Gastrocnemius medialis (tissue), 4 donors: ENCODE data around the gene HUNK. TPM values are rescaled to one million over a fixed set of nuclear protein-coding genes. Genes with fewer than 3 reads are reported as not detected.

ENCODE experiments used
- ATAC-seq, 2 donors: fragments of 150-250 bp; one replicate each; pipeline ENCODE4 v1.9.1; 2016
- DNase-seq, 2 donors: peaks; one replicate each; pipeline ENCODE4 v3.0.0-alpha.2; 2019
- H3K27ac ChIP-seq, 4 donors: fragments of 200-600 bp; sonication (generic); 1 replicate in 1 of 4; 2 replicates in 3 of 4; pipeline ENCODE4 v1.5.1; 2016 to 2018; ENCODE audit warnings: mild to moderate bottlenecking in 2 of 4, moderate library complexity in 1 of 4
- H3K27me3 ChIP-seq, 3 donors: fragments of 200-600 bp; sonication (generic) in 2 of 3; 1 replicate in 1 of 3; 2 replicates in 2 of 3; pipeline versions ENCODE4 v1.5.1 to v1.6.0; 2016 to 2019; ENCODE audit warnings: mild to moderate bottlenecking in 1 of 3, moderate library complexity in 1 of 3
- H3K36me3 ChIP-seq, 2 donors: fragments of 200-600 bp; sonication (generic) in 1 of 2; one replicate each; pipeline ENCODE4 v1.5.1; 2017 to 2018
- H3K4me1 ChIP-seq, 2 donors: fragments of 200-600 bp; sonication (generic) in 1 of 2; one replicate each; pipeline ENCODE4 v1.5.1; 2016 to 2017; ENCODE audit warnings: mild to moderate bottlenecking in 2 of 2
- H3K4me3 ChIP-seq, 4 donors: fragments of 200-600 bp; sonication (generic) in 3 of 4; 1 replicate in 1 of 4; 2 replicates in 3 of 4; pipeline ENCODE4 v1.5.1; 2016 to 2019; ENCODE audit warnings: mild to moderate bottlenecking in 2 of 4
- H3K9me3 ChIP-seq, 3 donors: fragments of 200-600 bp; sonication (generic) in 2 of 3; 1 replicate in 1 of 3; 2 replicates in 2 of 3; pipeline ENCODE4 v1.5.1; 2016 to 2019
- POLR2A ChIP-seq, 2 donors: fragments of 450-650 bp; IDR thresholded peaks; one replicate each; pipeline ENCODE4 v1.6.1; 2017; ENCODE audit warnings: antibody characterized with exemption in 2 of 2, mild to moderate bottlenecking in 2 of 2, moderate library complexity in 2 of 2
- in situ Hi-C, 4 donors: fragments of 200-750 bp; cut with MboI; loops; one replicate each; pipeline versions ENCODE4 v1.15.0 to v1.8.0; 2017; ENCODE audit warnings: low sequenced_read_pairs in 4 of 4
- intact Hi-C: fragments of 100-400 bp; cut with DNase I; formaldehyde crosslinking; loops from one replicate; pipeline ENCODE4 v1.15.1; 2023; ENCODE audit warnings: low total_unique reads
- total RNA-seq, 4 donors: library from RNA; depleted of rRNA; stranded (reverse); fragments of >200 nt; gene quantifications; one replicate each; pipeline versions ENCODE4 v1.1.0 to v1.2.3, GENCODE V29; 2016
- TF ChIP-seq, protein P1 (sequence below), 5 experiments: fragments of 450-650 bp in 3 of 5; fragments of 200-600 bp in 2 of 5; sonication (generic) in 2 of 5; IDR thresholded peaks in 4 of 5; conservative IDR thresholded peaks in 1 of 5; 1 replicate in 4 of 5; 2 replicates in 1 of 5; pipeline ENCODE4 v1.5.1; 2016 to 2019; ENCODE audit warnings: antibody characterized with exemption in 5 of 5, mild to moderate bottlenecking in 3 of 5, moderate library complexity in 3 of 5

Gene HUNK
- total RNA-seq, 4 donors from 2014 or later, result 0.13 TPM; not detected in 3

DNA sequence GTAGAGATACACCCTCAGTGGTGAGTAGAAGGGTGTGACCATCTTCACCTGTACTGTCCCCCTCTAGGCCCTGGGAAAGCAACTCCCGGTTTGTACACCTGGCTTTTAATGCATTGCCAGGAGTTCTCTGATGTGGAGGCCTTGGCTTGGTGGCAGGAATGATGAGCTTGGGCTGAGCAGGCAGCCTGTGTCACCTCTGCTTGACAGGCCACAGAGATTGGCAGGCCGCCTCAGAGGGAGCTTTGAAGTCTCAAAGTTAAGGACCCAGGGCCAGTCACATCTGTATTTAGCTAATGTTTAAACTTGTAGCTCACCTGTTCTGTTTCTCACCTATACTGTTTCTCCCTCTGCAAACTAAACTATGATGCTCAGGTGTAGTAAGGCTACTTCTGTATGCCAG lies 28.5 kb downstream of the HUNK start:
- H3K4me1 ChIP-seq, result no peaks in the 10 kb centered on the region

DNA sequence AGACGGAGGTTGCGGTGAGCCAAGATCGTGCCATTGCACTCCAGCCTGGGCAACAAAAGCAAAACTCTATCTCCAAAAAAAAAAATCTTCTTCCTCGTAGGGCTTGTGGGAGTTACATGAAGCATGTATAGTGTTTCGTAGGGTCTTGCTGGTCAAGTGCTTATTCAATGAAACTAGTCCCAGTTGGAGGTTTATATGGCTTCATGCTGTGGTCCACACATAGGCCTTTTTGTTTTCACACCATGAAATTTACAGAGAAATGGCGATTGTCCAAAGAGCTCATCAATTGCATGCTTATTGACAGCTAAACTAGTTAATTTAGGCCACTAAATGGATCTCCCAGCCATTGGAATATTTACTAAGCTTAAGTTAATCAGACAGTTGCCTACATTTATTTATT lies 29.6 kb downstream of the HUNK start:
- Histone ChIP-seq H3K9me3 (no peaks in the 10 kb centered on the region), H3K36me3 (no peaks in the 10 kb centered on the region), H3K4me3 (no peak overlapping the region), H3K27me3 (no peaks in the 10 kb centered on the region), H3K27ac (no peak overlapping the region), H3K4me1 (no peaks in the 10 kb centered on the region)
- DNase-seq (no peak), ATAC-seq (no peak)
- TF ChIP-seq, protein P1, sequence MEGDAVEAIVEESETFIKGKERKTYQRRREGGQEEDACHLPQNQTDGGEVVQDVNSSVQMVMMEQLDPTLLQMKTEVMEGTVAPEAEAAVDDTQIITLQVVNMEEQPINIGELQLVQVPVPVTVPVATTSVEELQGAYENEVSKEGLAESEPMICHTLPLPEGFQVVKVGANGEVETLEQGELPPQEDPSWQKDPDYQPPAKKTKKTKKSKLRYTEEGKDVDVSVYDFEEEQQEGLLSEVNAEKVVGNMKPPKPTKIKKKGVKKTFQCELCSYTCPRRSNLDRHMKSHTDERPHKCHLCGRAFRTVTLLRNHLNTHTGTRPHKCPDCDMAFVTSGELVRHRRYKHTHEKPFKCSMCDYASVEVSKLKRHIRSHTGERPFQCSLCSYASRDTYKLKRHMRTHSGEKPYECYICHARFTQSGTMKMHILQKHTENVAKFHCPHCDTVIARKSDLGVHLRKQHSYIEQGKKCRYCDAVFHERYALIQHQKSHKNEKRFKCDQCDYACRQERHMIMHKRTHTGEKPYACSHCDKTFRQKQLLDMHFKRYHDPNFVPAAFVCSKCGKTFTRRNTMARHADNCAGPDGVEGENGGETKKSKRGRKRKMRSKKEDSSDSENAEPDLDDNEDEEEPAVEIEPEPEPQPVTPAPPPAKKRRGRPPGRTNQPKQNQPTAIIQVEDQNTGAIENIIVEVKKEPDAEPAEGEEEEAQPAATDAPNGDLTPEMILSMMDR (IDR thresholded peaks at IDR 0.05 in 4 of 5, conservative IDR thresholded peaks at IDR 0.05 in 1 of 5), result no peak
- TF ChIP-seq POLR2A (IDR thresholded peaks at IDR 0.05), result no peak
- intact Hi-C loops (no loop called here), in situ Hi-C loops (no loop called here)

More for the DNA sequence above, 28.5 kb downstream of the HUNK start:
- in situ Hi-C loops, result no loop called here
- no peaks in the 10 kb centered on the region for H3K9me3 ChIP-seq
- DNase-seq (no peak), ATAC-seq (no peak)
- no peaks in the 10 kb centered on the region for H3K36me3 ChIP-seq
- H3K27ac ChIP-seq, result no peak overlapping the region
- intact Hi-C loops, result no loop called here
- no peak for TF ChIP-seq POLR2A (IDR thresholded peaks at IDR 0.05)
- TF ChIP-seq, protein P1 (IDR thresholded peaks at IDR 0.05 in 4 of 5, conservative IDR thresholded peaks at IDR 0.05 in 1 of 5), result no peak
- H3K4me3 ChIP-seq, result no peak overlapping the region
- no peaks in the 10 kb centered on the region for H3K27me3 ChIP-seq

DNA sequence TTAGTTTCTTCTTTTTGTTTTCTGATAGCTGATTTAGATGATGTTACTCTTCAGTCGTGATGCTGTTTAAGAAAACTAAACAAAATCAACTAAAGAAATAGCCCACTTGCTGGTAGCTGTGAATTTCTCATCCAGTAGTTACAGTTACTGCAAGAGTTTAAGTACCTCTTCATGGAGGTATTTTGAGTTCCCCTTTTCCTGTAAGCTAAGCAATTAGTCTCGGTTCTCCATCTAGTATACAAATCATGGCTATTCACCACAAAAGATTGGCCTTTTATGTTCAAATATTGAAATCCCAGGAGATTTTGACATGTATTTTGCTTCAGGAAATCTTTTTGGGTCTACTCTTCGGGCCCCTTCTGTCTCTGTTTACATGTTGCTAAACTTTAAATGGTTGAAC lies 31.1 kb downstream of the HUNK start:
- no peaks in the 10 kb centered on the region for H3K4me1 ChIP-seq
- intact Hi-C loops (no loop called here), in situ Hi-C loops (no loop called here)
- H3K4me3 ChIP-seq, result no peak overlapping the region
- no peaks in the 10 kb centered on the region for H3K36me3 ChIP-seq
- no peak for DNase-seq
- TF ChIP-seq, protein P1 (IDR thresholded peaks at IDR 0.05 in 4 of 5, conservative IDR thresholded peaks at IDR 0.05 in 1 of 5), result no peak
- no peak for TF ChIP-seq POLR2A (IDR thresholded peaks at IDR 0.05)
- H3K9me3 ChIP-seq, result no peaks in the 10 kb centered on the region
- no peak for ATAC-seq
- H3K27me3 ChIP-seq, result peaks cover 0 to 8% (median 0%) of the 10 kb centered on the region in 3 donors
- no peak overlapping the region for H3K27ac ChIP-seq

DNA sequence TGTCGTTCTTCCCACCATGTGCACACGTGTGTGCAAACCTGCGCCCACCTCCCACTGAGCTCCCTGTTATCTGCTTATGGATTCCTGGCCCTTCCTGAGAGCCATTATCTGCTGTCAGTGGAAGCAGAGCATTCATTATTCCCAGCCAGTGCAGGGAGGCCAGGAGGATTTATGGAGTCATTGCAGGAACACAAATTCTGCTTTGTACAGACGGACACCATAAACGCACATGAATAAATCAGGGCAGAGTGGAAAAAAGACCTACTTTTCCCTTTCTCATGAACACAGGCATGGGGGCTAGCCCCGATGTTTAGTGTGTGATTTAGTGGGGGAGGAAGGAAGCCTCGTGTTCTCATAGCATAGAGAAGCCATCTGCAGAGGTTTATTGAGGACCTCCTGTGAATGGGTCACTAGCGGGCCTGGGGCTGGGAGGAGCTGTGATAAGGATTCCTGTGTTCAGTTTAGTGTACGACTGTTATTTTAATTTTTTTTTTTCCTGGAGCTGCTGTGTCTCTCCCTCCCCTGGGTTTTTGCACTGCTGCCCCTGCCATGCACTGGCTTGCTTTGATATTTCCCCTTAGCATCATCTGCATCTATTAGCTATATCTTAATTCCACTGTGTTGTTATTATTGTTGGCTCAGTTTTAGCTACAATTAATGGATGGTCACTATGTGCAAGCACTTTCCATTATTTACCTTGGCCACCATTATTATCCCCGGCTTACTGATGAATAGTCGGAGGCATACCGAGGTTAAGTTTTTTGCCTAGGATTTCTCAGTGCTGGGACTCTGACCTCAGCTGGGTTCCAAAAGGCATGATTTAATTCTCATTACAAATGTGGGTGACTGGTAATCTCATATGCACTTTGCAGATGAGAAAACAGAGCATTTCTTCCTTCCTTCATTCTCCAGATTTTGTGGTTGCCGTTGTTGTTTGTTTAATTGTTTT lies 33.0 kb downstream of the HUNK start:
- H3K27me3 ChIP-seq, result peaks cover 0 to 8% (median 0%) of the 10 kb centered on the region in 3 donors
- no peak for DNase-seq
- in situ Hi-C loops (no loop called here), intact Hi-C loops (no loop called here)
- no peak for TF ChIP-seq POLR2A (IDR thresholded peaks at IDR 0.05)
- TF ChIP-seq, protein P1 (IDR thresholded peaks at IDR 0.05 in 4 of 5, conservative IDR thresholded peaks at IDR 0.05 in 1 of 5), result no peak
- no peak overlapping the region for H3K27ac ChIP-seq
- H3K36me3 ChIP-seq, result no peaks in the 10 kb centered on the region
- H3K4me3 ChIP-seq, result no peak overlapping the region
- peaks cover 0 to 3% of the 10 kb centered on the region in 2 donors for H3K4me1 ChIP-seq
- no peaks in the 10 kb centered on the region for H3K9me3 ChIP-seq
- no peak for ATAC-seq
